HG02885 (cell line): ENCODE data around the gene ACO2.

Experiments
- ATAC-seq: cut with Tn5 transposase; IDR thresholded peaks from one replicate; pipeline ENCODE4 v1.9.1; 2021; ENCODE audit warnings: mild to moderate bottlenecking; ENCODE audit not compliant: unreplicated experiment, poor library complexity

ACO2 gene

GRCh38 chr22:41487037-41487935 is 18.4 kb downstream of the ACO2 start:
- ATAC-seq: no peak

GRCh38 chr22:41488076-41488475 is 19.2 kb downstream of the ACO2 start:
- no peak for ATAC-seq

- no peak for ATAC-seq
Observed at GRCh38 chr22:41488596-41489385, 19.9 kb downstream of the ACO2 start.

GRCh38 chr22:41491374-41492100 is 22.6 kb downstream of the ACO2 start:
- ATAC-seq: no peak

GRCh38 chr22:41498303-41498835 is 29.5 kb downstream of the ACO2 start:
- no peak for ATAC-seq

DNA sequence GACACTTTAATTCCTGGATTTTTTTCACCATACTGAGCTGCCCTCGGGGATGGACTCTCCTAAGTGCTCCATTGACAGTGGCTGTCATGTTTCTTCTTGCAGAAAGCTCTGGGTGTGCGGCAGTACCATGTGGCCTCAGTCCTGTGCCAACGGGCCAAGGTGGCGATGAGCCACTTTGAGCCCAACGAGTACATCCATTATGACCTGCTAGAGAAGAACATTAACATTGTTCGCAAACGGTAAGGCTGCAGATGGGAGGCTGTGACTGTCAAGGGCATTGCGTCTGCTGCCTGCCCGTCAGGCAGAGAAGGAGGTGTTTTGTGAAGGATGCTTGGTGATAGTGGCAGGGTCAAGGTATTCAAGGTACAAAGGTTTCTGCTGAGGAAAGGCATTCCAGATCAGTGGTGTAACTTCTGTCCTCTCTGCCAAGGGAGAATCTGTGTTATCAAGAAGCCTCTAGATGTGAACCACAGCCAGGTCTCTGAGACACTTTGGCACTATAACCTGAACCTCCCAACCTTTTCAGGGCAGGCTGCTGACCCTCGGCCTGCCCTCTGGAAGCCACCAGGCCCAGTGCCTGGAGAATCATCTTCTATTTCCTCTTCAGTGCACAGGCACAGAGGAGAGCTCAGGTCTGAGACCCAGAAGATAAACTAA is 30.8 kb downstream of the ACO2 start:
- no peak for ATAC-seq

DNA sequence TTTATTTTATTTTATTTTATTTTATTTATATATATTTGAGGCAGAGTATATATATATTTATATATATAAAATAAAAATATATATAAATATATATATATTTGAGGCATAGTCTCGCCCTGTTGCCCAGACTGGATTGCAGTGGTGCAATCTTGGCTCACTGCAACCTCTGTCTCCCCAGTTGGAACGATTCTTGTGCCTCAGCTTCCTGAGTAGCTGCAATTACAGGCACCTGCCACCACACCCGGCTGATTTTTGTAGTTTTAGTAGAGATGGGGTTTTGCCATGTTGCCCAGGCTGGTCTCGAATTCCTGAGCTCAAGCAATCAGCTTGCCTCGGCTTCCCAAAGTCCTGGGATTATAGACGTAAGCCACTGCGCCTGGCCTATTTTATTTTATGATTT is 31.4 kb downstream of the ACO2 start:
- no peak for ATAC-seq

DNA sequence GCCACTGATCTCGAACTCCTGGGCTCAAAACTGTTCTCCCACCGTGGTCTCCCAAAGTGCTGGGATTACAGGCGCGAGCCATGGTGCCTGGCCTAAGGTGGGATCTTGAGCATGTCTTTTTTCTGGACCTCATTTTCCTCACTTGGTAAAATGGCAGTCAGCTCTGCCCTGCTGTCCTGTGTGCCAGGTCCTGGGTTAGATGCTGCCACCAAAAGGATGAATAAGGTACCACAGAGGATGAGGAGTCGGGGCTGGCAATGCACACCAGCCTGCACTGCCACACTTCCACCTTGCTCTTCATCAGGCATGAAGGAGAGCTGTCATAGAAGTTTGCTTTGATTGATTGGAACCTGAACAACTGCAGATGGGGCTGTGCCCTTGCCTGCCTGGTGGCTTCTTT is 32.3 kb downstream of the ACO2 start:
- no peak for ATAC-seq

DNA sequence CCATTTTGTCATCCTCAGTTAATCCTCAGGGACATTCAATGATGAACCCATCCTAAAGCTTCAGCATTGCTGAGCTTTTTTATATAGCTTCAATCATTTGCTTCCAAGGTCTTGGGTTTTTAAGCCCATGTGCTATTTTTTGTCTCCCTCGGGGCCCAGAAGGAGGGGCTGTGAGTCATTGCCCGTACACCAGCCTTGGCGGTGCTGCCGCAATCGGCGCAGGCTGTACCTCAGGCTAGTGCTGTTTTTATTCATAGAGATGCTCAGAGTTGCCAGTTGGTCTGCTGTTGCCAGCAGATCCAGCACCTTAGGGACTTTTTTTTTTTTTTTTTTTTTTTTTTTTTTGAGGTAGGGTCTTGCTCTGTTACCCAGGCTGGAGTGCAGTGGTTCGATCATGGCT is 35.5 kb downstream of the ACO2 start:
- no peak for ATAC-seq

- ATAC-seq: no peak
Observed at GRCh38 chr22:41504816-41505215, 35.9 kb downstream of the ACO2 start.

DNA sequence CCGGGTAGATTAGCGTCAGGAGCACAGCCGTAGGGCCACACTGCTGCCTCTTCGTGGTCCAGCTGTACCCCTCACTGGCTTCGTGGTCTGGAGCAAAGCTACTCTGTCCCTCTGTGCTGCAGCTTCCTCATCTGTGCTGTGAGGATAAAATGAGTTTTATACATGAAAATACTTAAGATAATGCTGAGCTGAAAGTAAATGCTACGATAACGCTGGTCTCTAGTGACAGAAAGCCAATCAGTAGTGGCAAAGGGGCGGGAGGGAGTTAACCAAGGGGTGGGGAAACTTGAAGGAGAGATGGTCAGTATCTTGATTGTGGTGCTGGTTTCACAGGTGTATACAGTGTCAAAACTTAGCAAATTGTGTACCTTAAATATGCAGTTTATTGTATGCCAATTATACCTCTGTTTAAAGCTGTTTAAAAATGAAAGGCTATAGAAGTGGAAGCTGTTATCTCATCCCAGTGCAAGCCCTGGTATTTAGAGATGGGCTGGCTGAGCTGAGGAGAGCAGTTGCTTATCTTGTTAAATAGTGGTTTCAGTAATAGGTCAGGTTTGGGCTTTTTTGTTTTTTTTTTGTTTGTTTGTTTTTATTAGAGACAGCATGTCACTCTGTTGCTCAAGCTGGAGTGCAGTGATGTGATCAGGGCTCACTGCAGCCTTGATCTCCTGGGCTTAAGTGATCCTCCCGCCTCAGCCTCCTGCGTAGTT is 36.7 kb downstream of the ACO2 start:
- ATAC-seq: no peak

- no peak for ATAC-seq
Observed at GRCh38 chr22:41507330-41508063, 38.6 kb downstream of the ACO2 start.

GRCh38 chr22:41508770-41509170 is 39.9 kb downstream of the ACO2 start:
- no peak for ATAC-seq

GRCh38 chr22:41511521-41511968 is 42.6 kb downstream of the ACO2 start:
- ATAC-seq: no peak

GRCh38 chr22:41512421-41513194 is 43.7 kb downstream of the ACO2 start:
- ATAC-seq: no peak

GRCh38 chr22:41513391-41513790 is 44.5 kb downstream of the ACO2 start:
- ATAC-seq: no peak

DNA sequence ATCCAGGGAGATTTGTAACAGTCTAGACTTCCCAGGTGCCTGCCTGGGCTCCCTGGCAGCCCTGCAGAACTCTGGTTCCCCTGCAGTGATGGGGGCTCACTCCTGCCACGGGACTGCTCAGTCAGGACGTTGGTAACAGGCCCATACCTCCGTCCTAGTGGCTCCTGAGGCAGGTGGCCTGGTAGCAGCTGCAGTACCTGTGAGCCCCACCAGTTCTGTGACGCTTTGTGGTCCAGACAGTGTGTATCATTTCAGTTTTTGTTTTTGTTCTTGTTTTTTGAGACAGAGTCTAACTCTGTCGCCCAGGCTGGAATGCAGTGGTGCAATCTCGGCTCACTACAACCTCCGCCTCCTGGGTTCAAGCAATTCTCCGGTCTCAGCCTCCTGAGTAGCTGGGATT is 47.5 kb downstream of the ACO2 start:
- ATAC-seq: no peak
